Kidney epithelial cell (primary cell): ENCODE data around the gene MAVS. TPM values are rescaled to one million over a fixed set of nuclear protein-coding genes. Genes with fewer than 3 reads are reported as not detected.

ENCODE experiments used
- DNase-seq: peaks from one replicate; pipeline ENCODE4 v3.0.0-alpha.2; 2010; ENCODE audit warnings: low read depth
- H3K27me3 ChIP-seq: 2 replicates; pipeline ENCODE4 v1.6.0; 2011; ENCODE audit warnings: low read length; ENCODE audit not compliant: control insufficient read depth, insufficient read depth
- H3K36me3 ChIP-seq: 2 replicates; pipeline ENCODE4 v1.5.1; 2011; ENCODE audit warnings: low read length; ENCODE audit not compliant: control insufficient read depth, insufficient read depth
- H3K4me3 ChIP-seq: 2 replicates; pipeline ENCODE4 v1.5.1; 2011; ENCODE audit warnings: low read depth, mild to moderate bottlenecking, control low read depth, low read length
- CTCF ChIP-seq: IDR thresholded peaks from 2 replicates; pipeline ENCODE4 v1.5.1; 2011; ENCODE audit warnings: mild to moderate bottlenecking, moderate library complexity, low read length, control low read depth, inconsistent platforms; ENCODE audit not compliant: insufficient read depth, poor library complexity, severe bottlenecking
- total RNA-seq: library from RNA; depleted of rRNA; stranded (reverse); fragments of >200 nt; gene quantifications from 2 replicates; pipeline ENCODE4 v1.2.3, GENCODE V29; 2015

MAVS gene
- total RNA-seq, 1 donor from 2014 or later, result 30.8 TPM

- DNase-seq, result no peak
- peak overlapping the region; percentile 98 for H3K4me3 ChIP-seq
- H3K27me3 ChIP-seq, result no peaks in the 10 kb centered on the region
- no peak for TF ChIP-seq CTCF
- no peaks in the 10 kb centered on the region for H3K36me3 ChIP-seq
Measured at GRCh38 chr20:3889489-3890397, 43.1 kb downstream of the MAVS start.

GRCh38 chr20:3890398-3890751, 43.7 kb downstream of the MAVS start:
- no peaks in the 10 kb centered on the region for H3K36me3 ChIP-seq
- DNase-seq, result no peak
- peak overlapping the region; percentile 98 for H3K4me3 ChIP-seq
- no peak for TF ChIP-seq CTCF
- no peaks in the 10 kb centered on the region for H3K27me3 ChIP-seq

- H3K4me3 ChIP-seq, result peak overlapping the region; percentile 98
- no peaks in the 10 kb centered on the region for H3K36me3 ChIP-seq
- H3K27me3 ChIP-seq, result no peaks in the 10 kb centered on the region
- no peak for TF ChIP-seq CTCF
- DNase-seq, result no peak
Measured at GRCh38 chr20:3890999-3891929, 44.6 kb downstream of the MAVS start.

GRCh38 chr20:3894796-3895195, 48.2 kb downstream of the MAVS start:
- H3K4me3 ChIP-seq, result no peak overlapping the region
- no peak for TF ChIP-seq CTCF
- peaks cover 1% of the 10 kb centered on the region for H3K36me3 ChIP-seq
- DNase-seq, result no peak
- H3K27me3 ChIP-seq, result no peaks in the 10 kb centered on the region

- H3K27me3 ChIP-seq, result no peaks in the 10 kb centered on the region
- no peak for TF ChIP-seq CTCF
- no peak for DNase-seq
- H3K4me3 ChIP-seq, result no peak overlapping the region
- H3K36me3 ChIP-seq, result peaks cover 1% of the 10 kb centered on the region
Measured at GRCh38 chr20:3896302-3896701, 49.7 kb downstream of the MAVS start.
